22Rv1 (cell line): ENCODE measurements around the gene PLEKHA5.

Experiments
- CTCF ChIP-seq: fragments of 450-650 bp; IDR thresholded peaks from 2 replicates; pipeline ENCODE4 v1.5.1; 2017; ENCODE audit warnings: mild to moderate bottlenecking
- ZFX ChIP-seq: fragments of 450-650 bp; IDR thresholded peaks from 2 replicates; pipeline ENCODE4 v1.6.1; 2017; ENCODE audit warnings: antibody characterized with exemption, borderline replicate concordance

- TF ChIP-seq CTCF, result no peak
- no peak for TF ChIP-seq ZFX
Observed at GRCh38 chr12:19338405-19338804, 208.9 kb downstream of the PLEKHA5 start.
